Upper lobe of right lung (tissue), 1 donor: Measurements from ENCODE around the gene NOTCH1. TPM values are rescaled to one million over a fixed set of nuclear protein-coding genes. Genes with fewer than 3 reads are reported as not detected.
A peak's percentile ranks its signal among the peaks of the same experiment; 100 is the strongest.

Source experiments
- ATAC-seq: fragments of 200-7000 bp; cut with Tn5 transposase; one replicate; pipeline ENCODE4 v1.9.1; 2020; ENCODE audit warnings: mild to moderate bottlenecking, moderate library complexity
- DNase-seq: peaks from one replicate; pipeline ENCODE4 v3.0.0-alpha.2; 2020
- H3K27ac ChIP-seq: fragments of 200-600 bp; one replicate; pipeline ENCODE4 v1.8.0; 2022
- H3K27me3 ChIP-seq: fragments of 200-600 bp; one replicate; pipeline ENCODE4 v1.8.0; 2022; ENCODE audit warnings: mild to moderate bottlenecking
- H3K36me3 ChIP-seq: fragments of 200-600 bp; one replicate; pipeline ENCODE4 v1.8.0; 2022
- H3K4me1 ChIP-seq: fragments of 200-600 bp; one replicate; pipeline ENCODE4 v1.8.0; 2022
- H3K4me3 ChIP-seq: fragments of 200-600 bp; one replicate; pipeline ENCODE4 v1.8.0; 2022; ENCODE audit warnings: mild to moderate bottlenecking
- H3K9me3 ChIP-seq: fragments of 200-600 bp; one replicate; pipeline ENCODE4 v1.8.0; 2022
- CTCF ChIP-seq: fragments of 200-600 bp; IDR thresholded peaks from one replicate; pipeline ENCODE4 v1.8.0; 2022; ENCODE audit warnings: antibody characterized with exemption
- intact Hi-C: fragments of 100-400 bp; cut with DNase I; formaldehyde crosslinking; loops from one replicate; pipeline ENCODE4 v1.11.0; 2022
- total RNA-seq: library from RNA; stranded (reverse); fragmentation: NEBNext Ultra II Directional; extraction: Animal tissue kit (Norgen Biotek cat#: 25700); gene quantifications from one replicate; pipeline ENCODE4 v1.2.1, GENCODE V29; 2021
- donor health status: DM: no; HTN: yes; CAD: no; lungs with severe emphysema.

Gene NOTCH1
- total RNA-seq, 1 donor from 2014 or later = 114 TPM

GRCh38 chr9:136542241-136543040 lies 3.4 kb downstream of the NOTCH1 start:
- peak overlapping the region; percentile 16 for H3K4me3 ChIP-seq
- H3K27me3 ChIP-seq = no peaks in the 10 kb centered on the region
- peaks cover 61% of the 10 kb centered on the region for H3K4me1 ChIP-seq
- ATAC-seq (no peak), DNase-seq (no peak)
- H3K9me3 ChIP-seq = no peaks in the 10 kb centered on the region
- intact Hi-C loops = loop anchor here (10.0 kb wide), 1 partner anchor 82 kb away; no protein-coding TSS in a partner anchor
- peaks cover 18% of the 10 kb centered on the region for H3K36me3 ChIP-seq
- no peak for TF ChIP-seq CTCF
- peak overlapping the region; percentile 93 for H3K27ac ChIP-seq

- TF ChIP-seq CTCF = no peak
- Histone ChIP-seq H3K4me3 (peak overlapping the region; percentile 6), H3K4me1 (peaks cover 58% of the 10 kb centered on the region), H3K27ac (peak overlapping the region; percentile 93), H3K9me3 (no peaks in the 10 kb centered on the region), H3K27me3 (no peaks in the 10 kb centered on the region), H3K36me3 (peaks cover 25% of the 10 kb centered on the region)
- ATAC-seq = no peak
- DNase-seq = no peak
- intact Hi-C loops = loop anchor here (10.0 kb wide), 1 partner anchor 83 kb away; no protein-coding TSS in a partner anchor
Observed at GRCh38 chr9:136541709-136542108, 4.1 kb downstream of the NOTCH1 start.

- ATAC-seq = no peak
- no peak overlapping the region for H3K4me3 ChIP-seq
- DNase-seq = no peak
- H3K27me3 ChIP-seq = no peaks in the 10 kb centered on the region
- peaks cover 27% of the 10 kb centered on the region for H3K36me3 ChIP-seq
- intact Hi-C loops = loop anchor here (10.0 kb wide), 1 partner anchor 84 kb away; no protein-coding TSS in a partner anchor
- peak overlapping the region; percentile 93 for H3K27ac ChIP-seq
- H3K9me3 ChIP-seq = no peaks in the 10 kb centered on the region
- peaks cover 60% of the 10 kb centered on the region for H3K4me1 ChIP-seq
- TF ChIP-seq CTCF = no peak
Observed at GRCh38 chr9:136541179-136541578, 4.7 kb downstream of the NOTCH1 start.

GRCh38 chr9:136539427-136540421 lies 6.1 kb downstream of the NOTCH1 start:
- ATAC-seq = peak; percentile 93
- no peaks in the 10 kb centered on the region for H3K9me3 ChIP-seq
- TF ChIP-seq CTCF = no peak
- peak; percentile 99 for DNase-seq
- peaks cover 67% of the 10 kb centered on the region for H3K4me1 ChIP-seq
- intact Hi-C loops = loop anchor here (10.0 kb wide), 1 partner anchor 85 kb away; no protein-coding TSS in a partner anchor
- no peaks in the 10 kb centered on the region for H3K27me3 ChIP-seq
- peaks cover 27% of the 10 kb centered on the region for H3K36me3 ChIP-seq
- H3K4me3 ChIP-seq = peak overlapping the region; percentile 36
- peak overlapping the region; percentile 93 for H3K27ac ChIP-seq

GRCh38 chr9:136538599-136539426 lies 7.0 kb downstream of the NOTCH1 start:
- no peak for DNase-seq
- no peaks in the 10 kb centered on the region for H3K9me3 ChIP-seq
- peak overlapping the region; percentile 36 for H3K4me3 ChIP-seq
- no peak for TF ChIP-seq CTCF
- intact Hi-C loops = no loop called here
- H3K27me3 ChIP-seq = no peaks in the 10 kb centered on the region
- peak; percentile 7 for ATAC-seq
- peaks cover 33% of the 10 kb centered on the region for H3K36me3 ChIP-seq
- peak overlapping the region; percentile 93 for H3K27ac ChIP-seq
- H3K4me1 ChIP-seq = peaks cover 69% of the 10 kb centered on the region
